ENCODE data around the gene HDHD5. TPM values are rescaled to one million over a fixed set of nuclear protein-coding genes. Genes with fewer than 3 reads are reported as not detected.
A peak's percentile ranks its signal among the peaks of the same experiment; 100 is the strongest.

The HDHD5 gene
- total and polyA plus RNA-seq, 2 of the 13 experiments (the other 11 are each of a cell fraction or from before 2014, with no cell fraction given), result not detected

DNA sequence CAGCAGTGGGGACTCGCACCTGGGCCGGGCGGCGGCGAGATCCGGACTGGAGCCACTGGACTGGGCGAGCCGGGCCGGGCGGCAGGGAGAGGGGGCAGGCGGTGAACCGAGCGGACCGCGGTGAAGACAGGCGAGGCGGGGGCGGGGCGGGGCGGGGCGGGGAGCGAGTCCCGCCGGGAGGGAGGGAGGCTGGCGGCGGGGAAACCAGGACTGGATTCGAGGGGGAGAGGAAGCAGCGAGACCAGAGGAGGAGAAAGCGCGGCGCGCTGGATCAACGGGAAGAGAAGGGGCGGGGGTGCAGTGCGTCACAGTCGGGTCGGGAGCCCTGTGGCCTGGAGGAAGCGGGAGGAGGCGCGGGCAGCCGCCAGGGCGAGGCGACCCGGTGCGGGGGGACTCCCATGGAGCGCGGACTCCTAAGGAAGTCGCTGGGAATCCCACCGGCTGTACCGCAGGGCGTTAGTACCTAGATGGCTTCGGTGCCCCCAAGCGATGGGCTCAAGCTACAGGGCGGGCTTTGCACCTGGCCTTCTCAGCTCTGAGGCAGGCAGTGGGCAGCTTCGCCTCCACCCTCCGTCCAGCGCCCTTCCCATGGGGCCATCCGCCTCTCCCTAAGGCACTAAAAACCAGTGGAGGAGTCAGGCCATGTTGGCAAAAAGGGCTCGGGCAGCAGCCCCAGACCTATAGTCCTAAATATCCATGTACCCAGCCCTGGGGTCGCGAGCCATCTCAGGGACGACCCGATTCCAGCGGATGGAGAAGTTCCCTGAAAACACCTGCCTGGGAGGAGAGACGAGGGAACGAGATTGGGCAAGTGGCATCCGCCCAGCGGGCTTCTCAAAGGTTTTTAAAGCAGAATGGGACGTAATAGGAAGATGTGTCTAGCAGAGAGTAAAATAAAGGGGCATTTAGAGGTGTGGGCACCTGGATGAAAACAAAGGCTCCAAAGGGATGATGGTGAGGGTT is 37.6 kb downstream of the HDHD5 start, which contains the start of gene TMEM121B (continued):
- TF ChIP-seq, protein P1, sequence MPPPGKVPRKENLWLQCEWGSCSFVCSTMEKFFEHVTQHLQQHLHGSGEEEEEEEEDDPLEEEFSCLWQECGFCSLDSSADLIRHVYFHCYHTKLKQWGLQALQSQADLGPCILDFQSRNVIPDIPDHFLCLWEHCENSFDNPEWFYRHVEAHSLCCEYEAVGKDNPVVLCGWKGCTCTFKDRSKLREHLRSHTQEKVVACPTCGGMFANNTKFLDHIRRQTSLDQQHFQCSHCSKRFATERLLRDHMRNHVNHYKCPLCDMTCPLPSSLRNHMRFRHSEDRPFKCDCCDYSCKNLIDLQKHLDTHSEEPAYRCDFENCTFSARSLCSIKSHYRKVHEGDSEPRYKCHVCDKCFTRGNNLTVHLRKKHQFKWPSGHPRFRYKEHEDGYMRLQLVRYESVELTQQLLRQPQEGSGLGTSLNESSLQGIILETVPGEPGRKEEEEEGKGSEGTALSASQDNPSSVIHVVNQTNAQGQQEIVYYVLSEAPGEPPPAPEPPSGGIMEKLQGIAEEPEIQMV (CRISPR knock-in tag; IDR thresholded peaks at IDR 0.05; ENCODE audit: low read depth), result peak; percentile 96
- TF ChIP-seq CCDC6 (CRISPR knock-in tag; IDR thresholded peaks at IDR 0.05) (no peak), ZSCAN21 (CRISPR knock-in tag; IDR thresholded peaks at IDR 0.05; ENCODE audit: borderline replicate concordance) (no peak)
- TF ChIP-seq, protein P2, sequence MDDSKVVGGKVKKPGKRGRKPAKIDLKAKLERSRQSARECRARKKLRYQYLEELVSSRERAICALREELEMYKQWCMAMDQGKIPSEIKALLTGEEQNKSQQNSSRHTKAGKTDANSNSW (CRISPR knock-in tag; IDR thresholded peaks at IDR 0.05; ENCODE audit: borderline replicate concordance), result no peak

DNA sequence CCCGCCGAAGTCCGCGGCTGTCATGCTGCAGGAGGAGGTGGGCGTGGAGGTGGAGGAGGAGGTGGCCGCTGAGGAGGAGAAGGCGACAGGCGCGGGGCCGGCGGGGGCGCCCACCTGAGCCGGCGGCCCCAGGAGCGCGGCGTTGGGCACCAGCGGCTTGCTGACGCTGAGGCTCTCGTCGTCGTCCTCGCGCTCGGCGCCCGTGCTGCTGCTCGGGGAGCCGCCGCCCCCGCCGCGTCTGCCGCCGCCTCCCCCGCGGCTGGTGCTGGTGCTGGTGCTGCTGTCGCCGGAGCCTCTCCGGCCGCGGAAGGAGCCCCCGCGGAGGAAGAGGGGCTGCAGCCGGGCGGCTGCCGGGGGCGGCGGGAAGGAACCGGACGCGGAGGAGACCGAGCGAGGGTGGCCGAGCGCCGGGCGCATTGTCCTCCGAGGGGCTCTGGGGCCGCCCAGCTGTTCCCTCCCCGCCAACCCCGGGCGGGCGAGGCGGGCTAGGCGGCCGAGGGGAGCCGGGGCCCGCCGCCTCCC is 38.3 kb downstream of the HDHD5 start:
- no CpG with 5 or more reads among the region's 70 CpGs for WGBS (ENCODE audit: low lambda C conversion rate)
- Histone ChIP-seq H3K4me3 (replicated peaks in 1 of 3; ENCODE audit: insufficient read depth in 1 of 3, low read depth in 2 of 3, low read length in 3 of 3) (peak overlapping the region in 1 of 3 experiments; percentile 40; a peak in 2 of 6 replicates), H3K4me1 (ENCODE audit: insufficient read depth, low read length) (no peaks in the 10 kb centered on the region), H3K9ac (ENCODE audit: insufficient read depth, low read depth, low read length) (no peak overlapping the region), H3K4me2 (ENCODE audit: low read depth, low read length) (peak overlapping the region; percentile 36; the same call in 1 of the 2 replicates), H4K20me1 (ENCODE audit: insufficient read depth, low read length) (no peaks in the 10 kb centered on the region), H3K79me2 (ENCODE audit: insufficient read depth, low read length) (no peaks in the 10 kb centered on the region), H3K36me3 (replicated peaks in 1 of 2; ENCODE audit: control insufficient read depth in 1 of 2, insufficient read depth in 2 of 2, low read length in 2 of 2) (no peaks in the 10 kb centered on the region), H3K27ac (ENCODE audit: extremely low read length, insufficient read depth, low read length) (no peak overlapping the region), H3K27me3 (ENCODE audit: control insufficient read depth in 1 of 2, insufficient read depth in 2 of 2, low read length in 2 of 2) (peaks cover 7 to 20% of the 10 kb centered on the region in 2 experiments; a peak in 4 of 5 replicates), H2AFZ (ENCODE audit: low read length) (no peak overlapping the region), H3K9me3 (ENCODE audit: low read length) (no peaks in the 10 kb centered on the region)
- ATAC-seq (no peak), FAIRE-seq (no peak), DNase-seq (ENCODE audit: low spot score) (no peak)
- ChIA-PET POLR2A (no interaction called here), CTCF (ENCODE audit: low intra/inter-chr PET ratio, low total read pairs) (no interaction called here)
- no TSS peak for BruUV-seq (replicated peaks)
- in situ Hi-C loops (cut with HindIII; ENCODE audit: extremely low pct_ligation_motif_present, low pct_unique_long_range_greater_than_20kb), result no loop called here
- no peak for TF ChIP-seq HOXA3 (CRISPR knock-in tag; IDR thresholded peaks at IDR 0.05)
- TF ChIP-seq AGO1 (IDR thresholded peaks at IDR 0.05; ENCODE audit: low read depth, low read length, poor library complexity, severe bottlenecking), result no peak
- TF ChIP-seq KMT2B (CRISPR knock-in tag; IDR thresholded peaks at IDR 0.05), result no peak
- TF ChIP-seq ZSCAN29 (CRISPR knock-in tag; conservative IDR thresholded peaks at IDR 0.05), result no peak
- TF ChIP-seq ZNF781 (CRISPR knock-in tag; IDR thresholded peaks at IDR 0.05; ENCODE audit: borderline replicate concordance, not compliant biosample characterization), result no peak
- no peak for TF ChIP-seq ZBTB3 (CRISPR knock-in tag; IDR thresholded peaks at IDR 0.05; ENCODE audit: borderline replicate concordance, low read depth)
- no peak for TF ChIP-seq MAFK (conservative IDR thresholded peaks at IDR 0.05 in 1 of 2, IDR thresholded peaks at IDR 0.05 in 1 of 2; ENCODE audit: low read length in 2 of 2)
- TF ChIP-seq DR1 (CRISPR knock-in tag; IDR thresholded peaks at IDR 0.05), result no peak
- TF ChIP-seq, protein P3, sequence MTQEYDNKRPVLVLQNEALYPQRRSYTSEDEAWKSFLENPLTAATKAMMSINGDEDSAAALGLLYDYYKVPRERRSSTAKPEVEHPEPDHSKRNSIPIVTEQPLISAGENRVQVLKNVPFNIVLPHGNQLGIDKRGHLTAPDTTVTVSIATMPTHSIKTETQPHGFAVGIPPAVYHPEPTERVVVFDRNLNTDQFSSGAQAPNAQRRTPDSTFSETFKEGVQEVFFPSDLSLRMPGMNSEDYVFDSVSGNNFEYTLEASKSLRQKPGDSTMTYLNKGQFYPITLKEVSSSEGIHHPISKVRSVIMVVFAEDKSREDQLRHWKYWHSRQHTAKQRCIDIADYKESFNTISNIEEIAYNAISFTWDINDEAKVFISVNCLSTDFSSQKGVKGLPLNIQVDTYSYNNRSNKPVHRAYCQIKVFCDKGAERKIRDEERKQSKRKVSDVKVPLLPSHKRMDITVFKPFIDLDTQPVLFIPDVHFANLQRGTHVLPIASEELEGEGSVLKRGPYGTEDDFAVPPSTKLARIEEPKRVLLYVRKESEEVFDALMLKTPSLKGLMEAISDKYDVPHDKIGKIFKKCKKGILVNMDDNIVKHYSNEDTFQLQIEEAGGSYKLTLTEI (CRISPR knock-in tag; conservative IDR thresholded peaks at IDR 0.05), result no peak
- TF ChIP-seq TARDBP (CRISPR knock-in tag; IDR thresholded peaks at IDR 0.05), result no peak
- intact Hi-C loops (cut with micrococcal nuclease; ENCODE audit: unreplicated experiment), result no loop called here

Data from HepG2 (cell line).